HUES64 (cell line): ENCODE results near the gene MUC5AC.
"Not testable (repeated sequence)": the region's sequence is repeated elsewhere in the genome, so short reads cannot be mapped to it uniquely, and the experiment has no call there.

Source experiments
- H3K27ac ChIP-seq: 2 replicates; pipeline ENCODE4 v1.7.0; 2013; ENCODE audit warnings: low read depth, low read length, inconsistent platforms
- H3K27me3 ChIP-seq: 2 replicates; pipeline ENCODE4 v1.6.1; 2013; ENCODE audit warnings: mild to moderate bottlenecking, low read length; ENCODE audit not compliant: insufficient read depth
- H3K36me3 ChIP-seq: 2 replicates; pipeline ENCODE4 v1.6.1; 2013; ENCODE audit warnings: mild to moderate bottlenecking, low read length; ENCODE audit not compliant: insufficient read depth
- H3K4me1 ChIP-seq: 2 replicates; pipeline ENCODE4 v1.6.1; 2013; ENCODE audit warnings: mild to moderate bottlenecking, low read length, moderate library complexity; ENCODE audit not compliant: insufficient read depth
- H3K4me3 ChIP-seq: 2 replicates; pipeline ENCODE4 v1.5.1; 2013; ENCODE audit warnings: mild to moderate bottlenecking, low read length, moderate library complexity
- H3K9ac ChIP-seq: 2 replicates; pipeline ENCODE4 v1.6.1; 2013; ENCODE audit warnings: mild to moderate bottlenecking, low read depth, low read length
- H3K9me3 ChIP-seq: 2 replicates; pipeline ENCODE4 v1.6.1; 2013; ENCODE audit warnings: low read depth, low read length; ENCODE audit not compliant: insufficient read depth
- WGBS: fragments of 150-250, 120-280 bp; methylation state at CpG from one replicate; pipeline ENCODE4 v1.1.7; 2013; ENCODE audit warnings: missing lambda C conversion rate; 5-methylcytosine and 5-hydroxymethylcytosine counted together

Gene MUC5AC

DNA sequence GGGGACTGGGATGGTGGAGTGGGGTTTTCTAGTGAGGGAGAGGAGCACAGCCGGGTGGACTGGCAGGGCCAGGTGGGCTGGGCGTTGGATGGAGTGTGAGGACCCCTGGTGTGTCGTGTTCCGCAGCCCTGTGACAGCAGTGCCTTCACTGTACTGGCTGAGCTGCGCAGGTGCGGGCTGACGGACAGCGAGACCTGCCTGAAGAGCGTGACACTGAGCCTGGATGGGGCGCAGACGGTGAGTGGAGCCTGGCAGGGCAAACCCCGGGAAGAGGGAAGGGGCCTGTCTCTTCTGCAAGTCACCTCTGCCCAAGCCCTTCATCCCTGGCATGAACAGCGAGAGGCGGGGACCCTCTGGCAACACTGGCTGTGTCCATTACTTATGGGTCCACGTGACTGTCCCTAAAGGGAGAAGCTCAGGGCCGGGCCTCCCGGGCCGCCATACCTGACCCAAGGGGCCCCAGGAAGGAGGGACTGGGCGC lies 10.0 kb downstream of the MUC5AC start:
- no peak overlapping the region for H3K9ac ChIP-seq
- H3K4me3 ChIP-seq: no peak overlapping the region
- H3K9me3 ChIP-seq: 0 out of 2 replicates have a peak, but pooled peaks cover 3% of the 10 kb centered on the region
- no peaks in the 10 kb centered on the region for H3K4me1 ChIP-seq
- no peaks in the 10 kb centered on the region for H3K36me3 ChIP-seq
- H3K27me3 ChIP-seq: no peaks in the 10 kb centered on the region
- H3K27ac ChIP-seq: no peak overlapping the region
- 86% methylated on average over 19 of the region's 19 CpGs for WGBS

DNA sequence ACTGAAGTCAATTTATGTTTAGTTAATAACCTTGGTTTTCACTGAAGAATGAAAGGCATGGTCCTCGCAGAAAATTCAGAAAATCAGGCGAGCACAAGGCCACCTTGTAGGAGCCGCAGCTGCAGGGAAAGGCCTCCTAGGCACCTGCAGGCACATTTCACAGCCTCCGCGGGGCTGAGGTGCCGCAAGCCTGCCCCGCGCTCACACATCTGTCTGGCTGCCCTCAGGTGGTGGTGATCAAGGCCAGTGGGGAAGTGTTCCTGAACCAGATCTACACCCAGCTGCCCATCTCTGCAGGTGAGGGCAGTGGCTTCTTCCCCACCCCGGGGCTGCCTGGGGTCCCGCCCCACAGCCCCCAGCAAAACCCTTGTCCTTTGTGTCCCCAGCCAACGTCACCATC lies 10.5 kb downstream of the MUC5AC start:
- Histone ChIP-seq H3K36me3 (no peaks in the 10 kb centered on the region), H3K27me3 (no peaks in the 10 kb centered on the region), H3K9me3 (0 out of 2 replicates have a peak, but pooled peaks cover 3% of the 10 kb centered on the region), H3K27ac (no peak overlapping the region), H3K4me1 (no peaks in the 10 kb centered on the region), H3K4me3 (no peak overlapping the region), H3K9ac (no peak overlapping the region)
- 92% methylated on average over 11 of the region's 11 CpGs for WGBS

DNA sequence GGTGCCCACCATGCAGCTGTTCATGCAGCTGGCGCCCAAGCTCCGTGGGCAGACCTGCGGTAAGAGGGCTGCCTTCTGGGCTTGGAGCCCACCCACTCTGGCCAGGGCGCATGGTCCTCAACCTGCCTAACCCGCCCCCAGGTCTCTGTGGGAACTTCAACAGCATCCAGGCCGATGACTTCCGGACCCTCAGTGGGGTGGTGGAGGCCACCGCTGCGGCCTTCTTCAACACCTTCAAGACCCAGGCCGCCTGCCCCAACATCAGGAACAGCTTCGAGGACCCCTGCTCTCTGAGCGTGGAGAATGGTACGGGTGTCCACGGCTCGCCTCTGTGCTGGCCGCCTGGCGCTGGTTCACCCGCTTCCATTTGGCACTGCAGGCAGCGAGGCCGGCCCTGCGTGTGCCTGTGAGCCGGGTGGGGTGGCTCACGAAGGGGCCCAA lies 11.0 kb downstream of the MUC5AC start:
- Histone ChIP-seq H3K4me3 (no peak overlapping the region), H3K9ac (no peak overlapping the region), H3K9me3 (0 out of 2 replicates have a peak, but pooled peaks cover 3% of the 10 kb centered on the region), H3K4me1 (no peaks in the 10 kb centered on the region), H3K36me3 (no peaks in the 10 kb centered on the region), H3K27ac (no peak overlapping the region), H3K27me3 (no peaks in the 10 kb centered on the region)
- WGBS: 93% methylated on average over 23 of the region's 23 CpGs

DNA sequence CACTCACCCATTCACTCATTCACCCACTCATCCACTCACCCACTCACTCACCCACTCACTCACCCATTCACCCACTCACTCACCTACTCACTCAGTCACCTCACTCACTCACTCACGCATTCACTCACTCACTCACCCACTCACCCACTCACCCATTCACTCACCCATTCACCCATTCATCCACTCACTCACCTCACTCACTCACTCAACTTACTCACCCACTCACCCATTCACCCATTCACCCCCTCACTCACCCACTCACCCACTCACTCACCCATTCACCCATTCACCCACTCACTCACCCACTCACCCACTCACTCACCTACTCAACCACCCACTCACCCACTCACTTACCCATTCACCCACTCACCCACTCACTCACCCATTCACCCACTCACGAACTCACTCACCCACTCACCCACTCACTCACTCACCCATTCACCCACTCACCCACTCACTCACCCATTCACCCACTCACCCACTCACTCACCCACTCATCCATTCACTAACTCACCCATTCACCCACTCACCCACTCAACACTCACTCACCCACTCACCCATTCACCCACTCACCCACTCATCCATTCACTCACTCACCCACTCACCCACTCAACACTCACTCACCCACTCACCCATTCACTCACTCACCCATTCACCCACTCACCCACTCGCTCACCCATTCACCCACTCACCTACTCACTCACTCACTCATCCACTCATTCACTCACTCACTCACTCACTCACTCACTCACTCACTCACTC lies 13.7 kb downstream of the MUC5AC start:
- Histone ChIP-seq H3K4me3 (no peak overlapping the region), H3K27me3 (no peaks in the 10 kb centered on the region), H3K36me3 (no peaks in the 10 kb centered on the region), H3K9ac (no peak overlapping the region), H3K4me1 (no peaks in the 10 kb centered on the region), H3K27ac (no peak overlapping the region), H3K9me3 (0 out of 2 replicates have a peak, but pooled peaks cover 6% of the 10 kb centered on the region)
- WGBS: 82% methylated on average over 2 of the region's 3 CpGs

DNA sequence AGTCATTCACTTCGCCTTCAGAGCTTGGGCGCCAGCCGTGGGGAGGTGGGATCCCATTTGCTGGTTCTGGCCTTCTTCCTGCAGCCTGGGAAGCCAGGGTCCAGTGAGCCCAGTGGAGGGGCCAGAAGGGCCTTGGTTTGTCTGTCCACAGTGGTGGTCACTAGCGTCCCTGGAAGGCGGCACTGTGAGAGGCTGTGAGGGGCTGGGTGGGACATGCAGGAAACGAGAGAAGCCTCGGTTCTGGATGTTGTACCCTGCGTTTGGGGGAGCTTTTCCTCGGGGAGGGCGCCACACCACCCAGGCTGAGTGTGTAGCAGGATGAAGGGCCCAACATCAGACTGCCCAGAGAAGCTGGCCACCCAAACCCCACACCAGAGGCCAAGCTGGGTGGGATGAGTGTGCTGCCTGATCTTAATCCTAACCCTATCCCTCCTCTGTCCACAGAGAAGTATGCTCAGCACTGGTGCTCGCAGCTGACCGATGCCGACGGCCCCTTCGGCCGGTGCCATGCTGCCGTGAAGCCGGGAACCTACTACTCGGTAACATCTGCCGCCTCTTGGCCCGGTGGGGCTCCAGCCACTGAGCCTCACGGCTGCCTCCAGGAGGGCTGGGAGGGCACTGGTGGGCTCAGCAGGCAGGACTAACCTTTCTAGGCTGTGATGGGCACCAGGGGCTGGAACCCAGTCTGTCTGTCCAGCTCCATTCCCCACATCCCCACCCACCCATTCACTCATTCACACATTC lies 14.4 kb downstream of the MUC5AC start:
- Histone ChIP-seq H3K27ac (no peak overlapping the region), H3K9me3 (0 out of 2 replicates have a peak, but pooled peaks cover 6% of the 10 kb centered on the region), H3K4me3 (no peak overlapping the region), H3K27me3 (no peaks in the 10 kb centered on the region), H3K4me1 (no peaks in the 10 kb centered on the region), H3K36me3 (no peaks in the 10 kb centered on the region), H3K9ac (no peak overlapping the region)
- 84% methylated on average over 22 of the region's 22 CpGs for WGBS

DNA sequence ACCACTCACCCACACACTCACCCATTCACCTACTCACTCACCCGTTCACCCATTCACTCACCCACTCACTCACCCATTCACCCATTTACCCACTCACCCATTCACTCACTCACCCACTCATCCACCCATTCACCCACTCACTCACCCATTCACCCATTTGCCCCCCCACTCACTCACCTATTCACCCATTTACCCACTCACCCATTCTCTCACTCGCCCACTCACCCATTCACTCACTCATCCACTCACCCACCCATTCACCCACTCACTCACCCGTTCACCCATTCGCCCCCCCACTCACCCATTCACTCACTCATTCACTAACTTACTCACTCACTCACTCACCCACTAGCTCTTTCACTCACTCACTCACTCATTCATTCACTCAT lies 15.0 kb downstream of the MUC5AC start:
- Histone ChIP-seq H3K9me3 (0 out of 2 replicates have a peak, but pooled peaks cover 6% of the 10 kb centered on the region), H3K4me1 (no peaks in the 10 kb centered on the region), H3K9ac (no peak overlapping the region), H3K27ac (no peak overlapping the region), H3K27me3 (no peaks in the 10 kb centered on the region), H3K36me3 (no peaks in the 10 kb centered on the region), H3K4me3 (no peak overlapping the region)
- WGBS: 76% methylated on average over 4 of the region's 4 CpGs

DNA sequence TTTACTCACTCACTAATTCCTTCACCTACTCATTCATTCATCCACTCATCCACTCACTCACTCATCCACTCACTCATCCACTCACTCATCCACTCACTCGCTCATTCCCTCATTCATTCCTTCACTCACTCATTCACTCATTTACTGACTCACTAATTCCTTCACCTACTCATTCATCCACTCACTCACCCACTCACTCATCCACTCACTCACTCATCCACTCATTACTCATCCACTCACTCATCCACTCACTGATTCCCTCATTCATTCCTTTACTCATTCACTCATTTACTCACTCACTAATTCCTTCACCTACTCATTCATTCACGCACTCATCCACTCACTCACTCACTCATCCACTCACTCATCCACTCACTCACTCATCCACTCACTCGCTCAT lies 15.6 kb downstream of the MUC5AC start:
- not testable (repeated sequence) for H3K9ac ChIP-seq, H3K4me1 ChIP-seq, H3K4me3 ChIP-seq, H3K9me3 ChIP-seq, H3K36me3 ChIP-seq, H3K27me3 ChIP-seq, H3K27ac ChIP-seq
- WGBS: 77% methylated on average over 3 of the region's 3 CpGs

DNA sequence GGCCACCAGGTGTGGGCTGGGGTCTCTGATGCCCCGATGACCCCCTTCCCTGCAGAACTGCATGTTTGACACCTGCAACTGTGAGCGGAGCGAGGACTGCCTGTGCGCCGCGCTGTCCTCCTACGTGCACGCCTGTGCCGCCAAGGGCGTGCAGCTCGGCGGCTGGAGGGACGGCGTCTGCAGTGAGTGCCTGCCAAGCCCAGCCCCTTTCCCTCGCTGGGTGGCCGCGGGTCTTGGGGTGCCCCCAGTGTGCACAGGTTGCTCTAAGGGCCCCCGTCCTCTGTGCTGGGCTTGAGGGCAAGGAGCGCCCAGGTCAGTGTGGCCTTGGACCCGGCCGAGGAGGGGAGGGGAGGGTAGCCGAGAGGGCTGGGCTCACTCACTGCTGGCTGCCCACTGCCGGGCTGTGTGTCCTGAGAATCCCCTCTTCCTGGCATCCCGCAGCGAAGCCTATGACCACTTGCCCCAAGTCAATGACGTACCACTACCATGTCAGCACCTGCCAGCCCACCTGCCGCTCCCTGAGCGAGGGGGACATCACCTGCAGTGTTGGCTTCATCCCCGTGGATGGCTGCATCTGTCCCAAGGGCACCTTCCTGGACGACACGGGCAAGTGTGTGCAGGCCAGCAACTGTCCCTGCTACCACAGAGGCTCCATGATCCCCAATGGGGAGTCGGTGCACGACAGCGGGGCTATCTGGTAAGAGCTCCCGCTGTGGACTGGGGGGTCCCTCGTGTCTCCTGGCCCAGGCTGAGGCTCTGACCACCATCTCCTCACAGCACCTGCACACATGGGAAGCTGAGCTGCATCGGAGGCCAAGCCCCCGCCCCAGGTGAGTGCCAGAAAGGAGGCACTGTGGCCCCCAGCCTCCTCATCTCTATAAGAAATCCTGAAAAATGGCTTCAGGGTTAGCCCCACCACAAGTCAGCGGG lies 17.0 kb downstream of the MUC5AC start:
- no peaks in the 10 kb centered on the region for H3K4me1 ChIP-seq

DNA sequence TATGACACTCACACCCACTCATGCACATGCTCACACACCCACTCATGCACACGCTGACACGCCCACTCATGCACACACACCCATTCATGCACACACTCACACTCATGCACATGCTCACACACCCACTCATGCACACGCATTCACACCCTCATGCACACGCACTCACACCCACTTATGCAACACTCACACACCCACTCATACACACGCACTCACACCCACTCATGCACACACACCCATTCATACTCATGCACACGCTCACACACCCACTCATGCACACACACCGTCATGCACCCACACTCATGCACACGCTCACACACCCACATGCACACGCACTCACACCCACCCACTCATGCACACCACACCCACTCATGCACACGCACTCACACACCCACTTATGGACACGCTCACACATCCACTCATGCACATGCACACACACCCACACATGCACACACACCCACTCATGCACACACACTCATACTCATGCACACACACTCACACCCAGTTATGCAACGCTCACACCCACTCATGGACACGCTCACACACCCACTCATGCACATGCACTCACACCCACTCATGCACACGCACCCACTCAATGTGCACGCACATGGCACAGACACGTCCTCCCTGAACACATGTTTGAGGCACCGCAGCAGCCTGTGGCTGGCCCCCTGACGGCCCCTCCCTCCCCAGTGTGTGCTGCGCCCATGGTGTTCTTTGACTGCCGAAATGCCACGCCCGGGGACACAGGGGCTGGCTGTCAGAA lies 17.9 kb downstream of the MUC5AC start:
- no peak overlapping the region for H3K9ac ChIP-seq
- H3K9me3 ChIP-seq: 0 out of 2 replicates have a peak, but pooled peaks cover 6% of the 10 kb centered on the region
- no peaks in the 10 kb centered on the region for H3K4me1 ChIP-seq
- no peaks in the 10 kb centered on the region for H3K36me3 ChIP-seq
- H3K27me3 ChIP-seq: no peaks in the 10 kb centered on the region
- no peak overlapping the region for H3K27ac ChIP-seq
- no peak overlapping the region for H3K4me3 ChIP-seq
- WGBS: 85% methylated on average over 22 of the region's 22 CpGs

More for the DNA sequence above, 17.0 kb downstream of the MUC5AC start:
- H3K27me3 ChIP-seq: no peaks in the 10 kb centered on the region
- no peak overlapping the region for H3K4me3 ChIP-seq
- no peak overlapping the region for H3K9ac ChIP-seq
- H3K9me3 ChIP-seq: 0 out of 2 replicates have a peak, but pooled peaks cover 6% of the 10 kb centered on the region
- no peak overlapping the region for H3K27ac ChIP-seq
- H3K36me3 ChIP-seq: no peaks in the 10 kb centered on the region
- 92% methylated on average over 39 of the region's 39 CpGs for WGBS
